Stimulated activated CD4-positive, alpha-beta T cell treated with anti-CD3 and anti-CD28 coated beads, TNF-alpha, amount 100 ng/mL, for 48 hours (primary cell): ENCODE data around the gene ZNF236.

Experiments used
- DNase-seq, 3 donors: peaks; one replicate each; pipeline ENCODE4 v3.0.0-alpha.2; 2020; ENCODE audit warnings: low read depth in 3 of 3

ZNF236 gene

GRCh38 chr18:76972846-76973519 is 150.6 kb downstream of the ZNF236 start:
- DNase-seq: no peak

GRCh38 chr18:76973520-76974266 is 151.3 kb downstream of the ZNF236 start:
- DNase-seq: no peak

- DNase-seq: no peak
Measured at GRCh38 chr18:76974386-76974785, 152.0 kb downstream of the ZNF236 start.

- no peak for DNase-seq
Measured at GRCh38 chr18:76975577-76976110, 153.3 kb downstream of the ZNF236 start.

GRCh38 chr18:76977108-76977621 is 154.8 kb downstream of the ZNF236 start:
- no peak for DNase-seq

- DNase-seq: no peak
Measured at GRCh38 chr18:76977684-76978232, 155.4 kb downstream of the ZNF236 start.

GRCh38 chr18:76978616-76979015 is 156.3 kb downstream of the ZNF236 start:
- no peak for DNase-seq

GRCh38 chr18:76979111-76979751 is 156.9 kb downstream of the ZNF236 start:
- DNase-seq: no peak

- DNase-seq: no peak
Measured at GRCh38 chr18:76979906-76980305, 157.5 kb downstream of the ZNF236 start.

GRCh38 chr18:76980663-76981395 is 158.5 kb downstream of the ZNF236 start:
- no peak for DNase-seq

GRCh38 chr18:76981396-76981968 is 159.1 kb downstream of the ZNF236 start:
- DNase-seq: no peak

GRCh38 chr18:76982038-76982437 is 159.7 kb downstream of the ZNF236 start:
- no peak for DNase-seq

GRCh38 chr18:76982841-76983583 is 160.7 kb downstream of the ZNF236 start:
- DNase-seq: peak; percentile 81 to 87 (median 85)

GRCh38 chr18:76983613-76984051 is 161.3 kb downstream of the ZNF236 start:
- DNase-seq: no peak

- no peak for DNase-seq
Measured at GRCh38 chr18:76984193-76985155, 162.1 kb downstream of the ZNF236 start.

- no peak for DNase-seq
Measured at GRCh38 chr18:76985156-76985950, 163.0 kb downstream of the ZNF236 start.

GRCh38 chr18:76985951-76986236 is 163.5 kb downstream of the ZNF236 start:
- DNase-seq: no peak

GRCh38 chr18:76986406-76986805 is 164.0 kb downstream of the ZNF236 start:
- DNase-seq: no peak
